IMR-90 (cell line): ENCODE data around the gene CDH13. TPM values are rescaled to one million over a fixed set of nuclear protein-coding genes. Genes with fewer than 3 reads are reported as not detected.
A peak's percentile ranks its signal among the peaks of the same experiment; 100 is the strongest.

ENCODE experiments used
- ATAC-seq: fragments of 200-7000 bp; cut with Tn5 transposase; 2 replicates; pipeline ENCODE4 v1.9.1; 2020; ENCODE audit warnings: low read depth, mild to moderate bottlenecking, moderate library complexity
- BruUV-seq: library from RNA; stranded (reverse); fragments of 400-500 nt; replicated peaks from 2 replicates; lab custom pipeline; 2021; lab: Mats Ljungman, UMichigan
- CTCF ChIA-PET: fragments of 300-600 bp; formaldehyde crosslinking; extraction: SDS; loops from one replicate; lab custom pipeline; 2021; ENCODE audit warnings: antibody characterized with exemption; lab: Yijun Ruan, JAX
- POLR2A ChIA-PET: fragments of 300-600 bp; sonication (Branson Sonifier 250); formaldehyde crosslinking; loops from one replicate; lab custom pipeline; 2022; ENCODE audit warnings: antibody characterized with exemption; ENCODE audit not compliant: unreplicated experiment; lab: Charles Lee
- DNase-seq: peaks from one replicate; pipeline ENCODE4 v3.0.0; 2013
- H2AFZ ChIP-seq: replicated peaks from 2 replicates; pipeline ENCODE3; 2013; ENCODE audit warnings: low read length, mild to moderate bottlenecking; ENCODE audit not compliant: poor library complexity
- H2AK5ac ChIP-seq: 2 replicates; pipeline ENCODE4 v1.6.1; 2013; ENCODE audit warnings: low read depth, low read length, inconsistent platforms
- H2AK9ac ChIP-seq: replicated peaks from 2 replicates; pipeline ENCODE3; 2013; ENCODE audit warnings: mild to moderate bottlenecking, low read depth, low read length, moderate library complexity; ENCODE audit not compliant: poor library complexity
- H2BK120ac ChIP-seq: 2 replicates; pipeline ENCODE4 v1.6.1; 2013; ENCODE audit warnings: low read depth, low read length, inconsistent platforms
- H2BK15ac ChIP-seq: 3 replicates; pipeline ENCODE4 v1.6.1; 2013; ENCODE audit warnings: low read depth, low read length, inconsistent platforms
- H2BK20ac ChIP-seq: 2 replicates; pipeline ENCODE4 v1.6.1; 2013; ENCODE audit warnings: low read depth, mild to moderate bottlenecking, inconsistent platforms, low read length, moderate library complexity
- H2BK5ac ChIP-seq: 2 replicates; pipeline ENCODE4 v1.6.1; 2013; ENCODE audit warnings: mild to moderate bottlenecking, low read depth, low read length, inconsistent platforms; ENCODE audit not compliant: poor library complexity, severe bottlenecking
- H3K14ac ChIP-seq: replicated peaks from 2 replicates; pipeline ENCODE4 v1.6.1; 2013; ENCODE audit warnings: low read depth, low read length, inconsistent platforms
- H3K18ac ChIP-seq: 2 replicates; pipeline ENCODE4 v1.6.1; 2013; ENCODE audit warnings: low read depth, low read length, control low read depth
- H3K23ac ChIP-seq: 2 replicates; pipeline ENCODE4 v1.6.1; 2013; ENCODE audit warnings: low read depth, low read length, inconsistent platforms
- H3K27ac ChIP-seq: 2 replicates; pipeline ENCODE4 v1.5.1; 2013; ENCODE audit warnings: mild to moderate bottlenecking, control low read depth, low read length; ENCODE audit not compliant: insufficient read depth
- H3K27me3 ChIP-seq: 2 replicates; pipeline ENCODE4 v1.6.1; 2013; ENCODE audit warnings: low read length; ENCODE audit not compliant: control insufficient read depth, insufficient read depth
- H3K36me3 ChIP-seq: 2 replicates; pipeline ENCODE4 v1.6.1; 2013; ENCODE audit warnings: low read length, mixed read lengths; ENCODE audit not compliant: control insufficient read depth, insufficient read depth
- H3K4ac ChIP-seq: 2 replicates; pipeline ENCODE4 v1.6.1; 2013; ENCODE audit warnings: low read depth, low read length, inconsistent platforms
- H3K4me1 ChIP-seq: 2 replicates; pipeline ENCODE4 v1.6.1; 2013; ENCODE audit warnings: low read length, mixed read lengths; ENCODE audit not compliant: control insufficient read depth, insufficient read depth
- H3K4me2 ChIP-seq: 2 replicates; pipeline ENCODE4 v1.6.1; 2013; ENCODE audit warnings: low read depth, mild to moderate bottlenecking, control low read depth, low read length, moderate library complexity
- H3K4me3 ChIP-seq: 2 replicates; pipeline ENCODE4 v1.5.1; 2013; ENCODE audit warnings: low read depth, mild to moderate bottlenecking, control low read depth, low read length, moderate library complexity; ENCODE audit not compliant: insufficient read depth
- H3K56ac ChIP-seq: 2 replicates; pipeline ENCODE4 v1.6.1; 2013; ENCODE audit warnings: low read length, inconsistent platforms; ENCODE audit not compliant: insufficient read depth; ENCODE audit errors: extremely low read depth
- H3K79me1 ChIP-seq, 2 experiments: 2 replicates each; pipeline ENCODE4 v1.6.1; 2013; ENCODE audit warnings: low read length in 2 of 2, inconsistent platforms in 1 of 2, low read depth in 1 of 2
- H3K9ac ChIP-seq: 2 replicates; pipeline ENCODE4 v1.6.1; 2013; ENCODE audit warnings: low read depth, low read length, control low read depth
- H3K9me1 ChIP-seq: 2 replicates; pipeline ENCODE4 v1.6.1; 2013; ENCODE audit warnings: low read length, inconsistent platforms; ENCODE audit not compliant: insufficient read depth
- H3K9me3 ChIP-seq: 2 replicates; pipeline ENCODE4 v1.6.1; 2013; ENCODE audit warnings: low read length; ENCODE audit not compliant: control insufficient read depth, insufficient read depth
- H4K20me1 ChIP-seq: 2 replicates; pipeline ENCODE4 v1.6.1; 2013; ENCODE audit warnings: low read length, inconsistent platforms; ENCODE audit not compliant: insufficient read depth
- H4K5ac ChIP-seq: 2 replicates; pipeline ENCODE4 v1.6.1; 2013; ENCODE audit warnings: mild to moderate bottlenecking, low read depth, low read length, control low read depth
- H4K8ac ChIP-seq, 2 experiments: 2 replicates each; pipeline ENCODE4 v1.6.1; 2013; ENCODE audit warnings: low read depth in 2 of 2, low read length in 2 of 2, control low read depth in 1 of 2, inconsistent platforms in 1 of 2
- H4K91ac ChIP-seq: 2 replicates; pipeline ENCODE4 v1.6.1; 2013; ENCODE audit warnings: low read depth, low read length, inconsistent platforms; ENCODE audit not compliant: insufficient read depth
- BHLHE40 ChIP-seq: fragments of 150-350 bp; IDR thresholded peaks from 2 replicates; pipeline ENCODE4 v1.6.1; 2016; ENCODE audit warnings: mild to moderate bottlenecking, low read depth, low read length
- CEBPB ChIP-seq: IDR thresholded peaks from 2 replicates; pipeline ENCODE4 v1.6.1; 2012; ENCODE audit warnings: low read depth, low read length, improper control_type of control experiment
- CHD1 ChIP-seq: IDR thresholded peaks from 2 replicates; pipeline ENCODE4 v1.6.1; 2012; ENCODE audit warnings: low read depth, low read length, improper control_type of control experiment
- CTCF ChIP-seq: conservative IDR thresholded peaks from 2 replicates; pipeline ENCODE4 v1.5.1; 2012; ENCODE audit warnings: mild to moderate bottlenecking, low read depth, low read length, improper control_type of control experiment
- ELK1 ChIP-seq: fragments of 150-350 bp; IDR thresholded peaks from 2 replicates; pipeline ENCODE4 v1.6.1; 2016; ENCODE audit warnings: low read depth, mild to moderate bottlenecking, low read length, moderate library complexity, borderline replicate concordance
- FOS ChIP-seq: fragments of 150-350 bp; IDR thresholded peaks from 2 replicates; pipeline ENCODE4 v1.6.1; 2016; ENCODE audit warnings: low read depth, low read length
- MAFK ChIP-seq: IDR thresholded peaks from 2 replicates; pipeline ENCODE4 v1.6.1; 2012; ENCODE audit warnings: low read depth, low read length, improper control_type of control experiment
- MAZ ChIP-seq: IDR thresholded peaks from 2 replicates; pipeline ENCODE4 v1.6.1; 2012; ENCODE audit warnings: low read depth, mild to moderate bottlenecking, low read length, improper control_type of control experiment, moderate library complexity, borderline replicate concordance
- MXI1 ChIP-seq: IDR thresholded peaks from 2 replicates; pipeline ENCODE4 v1.6.1; 2012; ENCODE audit warnings: low read depth, mild to moderate bottlenecking, low read length, moderate library complexity, borderline replicate concordance
- NFE2L2 ChIP-seq: fragments of 150-350 bp; IDR thresholded peaks from 2 replicates; pipeline ENCODE4 v1.6.1; 2016; ENCODE audit warnings: low read depth, mild to moderate bottlenecking, low read length
- POLR2A ChIP-seq: IDR thresholded peaks from 2 replicates; pipeline ENCODE4 v1.6.1; 2012; ENCODE audit warnings: mild to moderate bottlenecking, low read depth, low read length
- RAD21 ChIP-seq: IDR thresholded peaks from 2 replicates; pipeline ENCODE4 v1.6.1; 2012; ENCODE audit warnings: low read length, improper control_type of control experiment
- RCOR1 ChIP-seq: IDR thresholded peaks from 2 replicates; pipeline ENCODE4 v1.6.1; 2012; ENCODE audit warnings: mild to moderate bottlenecking, low read length, improper control_type of control experiment; ENCODE audit not compliant: insufficient replicate concordance
- RFX5 ChIP-seq: IDR thresholded peaks from 2 replicates; pipeline ENCODE4 v1.8.0; 2012; ENCODE audit warnings: low read depth, mild to moderate bottlenecking, low read length, moderate library complexity
- SMC3 ChIP-seq: fragments of 150-350 bp; IDR thresholded peaks from 2 replicates; pipeline ENCODE4 v1.6.1; 2016; ENCODE audit warnings: low read depth, mild to moderate bottlenecking, antibody characterized with exemption, low read length, moderate library complexity
- USF2 ChIP-seq: fragments of 150-350 bp; IDR thresholded peaks from 2 replicates; pipeline ENCODE4 v1.6.1; 2017; ENCODE audit warnings: mild to moderate bottlenecking, antibody characterized with exemption, low read length, low read depth
- WGBS, 2 experiments: methylation state at CpG; one replicate each; pipeline versions ENCODE4 v1.1.5 to v1.1.7; 2013; ENCODE audit warnings: missing lambda C conversion rate in 2 of 2; ENCODE audit not compliant: insufficient read length in 1 of 2; ENCODE audit errors: extremely low coverage in 2 of 2; 5-methylcytosine and 5-hydroxymethylcytosine counted together
- dilution Hi-C: fragments of 300-500 bp; cut with HindIII; formaldehyde crosslinking; loops from one replicate; pipeline ENCODE4 v1.14.3; 2018; ENCODE audit warnings: low sequenced_read_pairs; ENCODE audit not compliant: unreplicated experiment
- in situ Hi-C: fragments of 300-500 bp; cut with MboI; formaldehyde crosslinking; loops from 3 replicates; pipeline ENCODE4 v1.14.3; 2019; ENCODE audit warnings: low sequenced_read_pairs, inconsistent platforms, mixed read lengths
- intact Hi-C: fragments of 100-400 bp; cut with micrococcal nuclease; formaldehyde crosslinking; loops from 2 replicates; pipeline ENCODE4 v1.10.0; 2022
- polyA plus RNA-seq, 3 experiments: library from polyadenylated mRNA; depleted of rRNA; stranded (reverse); fragments of >200 nt; gene quantifications; 2 replicates each; pipeline ENCODE4 v1.2.3, GENCODE V29; 2012; ENCODE audit warnings: low replicate concordance in 1 of 3
- total RNA-seq: library from RNA; depleted of rRNA; stranded (reverse); fragments of >200 nt; gene quantifications from 2 replicates; pipeline ENCODE4 v1.2.3, GENCODE V29; 2012

The CDH13 gene
- total and polyA plus RNA-seq, 2 of the 4 experiments (the other 2 are of a cell fraction), result 61.6 to 74.7 TPM

- H3K18ac ChIP-seq, result no peak overlapping the region
- peaks cover 8% of the 10 kb centered on the region for H3K4me1 ChIP-seq
- POLR2A ChIA-PET, result no interaction called here
- H2BK15ac ChIP-seq, result no peak overlapping the region
- no peak overlapping the region for H3K4me3 ChIP-seq
- peak overlapping the region; percentile 40 for H2AFZ ChIP-seq
- BruUV-seq, result no TSS peak
- no peak overlapping the region for H2AK5ac ChIP-seq
- peak overlapping the region; percentile 81; the same call in 1 of the 2 replicates for H3K14ac ChIP-seq
- in situ Hi-C loops, result no loop called here
- no peak overlapping the region for H2BK20ac ChIP-seq
- WGBS, 2 experiments, result no CpG with 5 or more reads among the region's 4 CpGs
- CTCF ChIA-PET, result no interaction called here
- intact Hi-C loops, result no loop called here
- no peak overlapping the region for H3K4me2 ChIP-seq
- ATAC-seq (no peak), DNase-seq (peak; percentile 76)
- no peak overlapping the region for H2BK120ac ChIP-seq
- no peak overlapping the region for H3K56ac ChIP-seq
- no peaks in the 10 kb centered on the region for H3K27me3 ChIP-seq
- H3K9me3 ChIP-seq, result no peaks in the 10 kb centered on the region
- TF ChIP-seq CHD1 (no peak), RFX5 (no peak), RAD21 (no peak), FOS (no peak), RCOR1 (no peak), CEBPB (no peak), ELK1 (no peak), MAFK (no peak), USF2 (no peak), POLR2A (no peak), MXI1 (no peak), BHLHE40 (no peak), CTCF (no peak), SMC3 (no peak), MAZ (no peak), NFE2L2 (no peak)
- no peak overlapping the region for H4K5ac ChIP-seq
- no peaks in the 10 kb centered on the region for H3K36me3 ChIP-seq
- no peak overlapping the region for H2BK5ac ChIP-seq
- no peak overlapping the region for H4K91ac ChIP-seq
- H3K79me1 ChIP-seq, result peaks cover 5 to 62% of the 10 kb centered on the region in 2 experiments; a peak in 3 of 4 replicates
- H3K9ac ChIP-seq, result no peak overlapping the region
- H4K8ac ChIP-seq, result no peak overlapping the region
- H3K23ac ChIP-seq, result no peak overlapping the region
- dilution Hi-C loops, result no loop called here
- peaks cover 10% of the 10 kb centered on the region; the same call in 1 of the 2 replicates for H3K9me1 ChIP-seq
- no peak overlapping the region for H3K4ac ChIP-seq
- no peak overlapping the region for H3K27ac ChIP-seq
- no peaks in the 10 kb centered on the region for H4K20me1 ChIP-seq
- no peak overlapping the region for H2AK9ac ChIP-seq
Measured at GRCh38 chr16:82753821-82754220, 127.1 kb downstream of the CDH13 start.
